Heart left ventricle (tissue), 13 donors: ENCODE results near the gene CLGN.

Source experiments
- POLR2A ChIP-seq, 2 donors: fragments of 450-650 bp; IDR thresholded peaks; one replicate each; pipeline ENCODE4 v1.6.1; 2017; ENCODE audit warnings: antibody characterized with exemption in 2 of 2, mild to moderate bottlenecking in 2 of 2, moderate library complexity in 2 of 2
- TF ChIP-seq, protein P1 (sequence below), 12 donors: fragments of 200-600 bp; sonication (generic) in 4 of 12; IDR thresholded peaks; one replicate each; pipeline versions ENCODE4 v1.5.0 to v1.8.0; 2018 to 2022; ENCODE audit warnings: antibody characterized with exemption in 12 of 12, mild to moderate bottlenecking in 5 of 12
- donor health status: ischemic (EF 13 %, LVEDD 7.1; RV severe dilation, severe dysfunction).
- donor health status: DM: no; HTN: yes; CAD: no.
- donor health status: DM: no; HTN: no; CAD: no.
- donor health status: ischemic (EF 25% LVEDD 6.9; RV normal size, moderate dysfunction).
- donor health status: ischemic (EF 25% LVEDD 5.7; RV mildly dilated, moderate dysfunction).
- donor health status: ischemic (EF 35%, LVEDD 5.7; RV mildly dilated, moderate dysfunction).
- donor health status: nonischemic (EF 11% LVEDD 7.7; RV severe dilation, severe dysfunction).
- donor health status: DM: yes; HTN: yes; CAD: no.
- donor health status: PGD.
- donor health status: ischemic (EF 29% LVEDD 5.4; RV normal size, mild dysfunction).
- donor health status: nonischemic (EF 23%, LVEDD 6.1; RV moderate dilation, normal function).

DNA sequence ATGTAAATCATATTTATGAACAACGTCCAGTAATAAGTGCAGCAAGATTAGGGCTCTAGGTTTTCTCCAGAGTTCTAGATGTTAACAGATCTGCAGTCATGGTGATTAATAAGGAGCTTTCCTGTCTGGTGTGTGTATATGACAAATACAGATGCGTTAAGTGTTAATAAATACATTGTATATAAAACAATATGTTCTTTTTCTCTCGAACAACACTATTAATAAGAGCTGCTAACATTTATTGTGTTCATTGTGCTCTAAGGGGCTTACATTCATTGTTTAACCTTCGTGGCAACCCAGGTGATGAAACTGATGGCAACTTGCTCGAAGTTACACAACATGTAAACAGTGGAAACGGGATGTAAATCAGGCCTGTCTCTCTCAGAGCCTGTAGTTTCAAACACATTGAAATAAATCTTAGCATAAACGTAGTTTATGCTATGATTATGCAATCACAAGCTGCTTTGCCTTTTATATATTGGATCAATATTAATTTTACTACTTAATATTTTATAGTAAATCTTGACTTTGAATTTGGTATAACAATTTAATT is 547 bp upstream of the CLGN start:
- TF ChIP-seq POLR2A (IDR thresholded peaks at IDR 0.05), result no peak
- TF ChIP-seq, protein P1, sequence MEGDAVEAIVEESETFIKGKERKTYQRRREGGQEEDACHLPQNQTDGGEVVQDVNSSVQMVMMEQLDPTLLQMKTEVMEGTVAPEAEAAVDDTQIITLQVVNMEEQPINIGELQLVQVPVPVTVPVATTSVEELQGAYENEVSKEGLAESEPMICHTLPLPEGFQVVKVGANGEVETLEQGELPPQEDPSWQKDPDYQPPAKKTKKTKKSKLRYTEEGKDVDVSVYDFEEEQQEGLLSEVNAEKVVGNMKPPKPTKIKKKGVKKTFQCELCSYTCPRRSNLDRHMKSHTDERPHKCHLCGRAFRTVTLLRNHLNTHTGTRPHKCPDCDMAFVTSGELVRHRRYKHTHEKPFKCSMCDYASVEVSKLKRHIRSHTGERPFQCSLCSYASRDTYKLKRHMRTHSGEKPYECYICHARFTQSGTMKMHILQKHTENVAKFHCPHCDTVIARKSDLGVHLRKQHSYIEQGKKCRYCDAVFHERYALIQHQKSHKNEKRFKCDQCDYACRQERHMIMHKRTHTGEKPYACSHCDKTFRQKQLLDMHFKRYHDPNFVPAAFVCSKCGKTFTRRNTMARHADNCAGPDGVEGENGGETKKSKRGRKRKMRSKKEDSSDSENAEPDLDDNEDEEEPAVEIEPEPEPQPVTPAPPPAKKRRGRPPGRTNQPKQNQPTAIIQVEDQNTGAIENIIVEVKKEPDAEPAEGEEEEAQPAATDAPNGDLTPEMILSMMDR (IDR thresholded peaks at IDR 0.05), result no peak
